IMR-90 (cell line): Measurements from ENCODE around the gene TBC1D12. TPM values are rescaled to one million over a fixed set of nuclear protein-coding genes. Genes with fewer than 3 reads are reported as not detected.

ENCODE experiments used
- ATAC-seq: fragments of 200-7000 bp; cut with Tn5 transposase; 2 replicates; pipeline ENCODE4 v1.9.1; 2020; ENCODE audit warnings: low read depth, mild to moderate bottlenecking, moderate library complexity
- BruUV-seq: library from RNA; stranded (reverse); fragments of 400-500 nt; replicated peaks from 2 replicates; lab custom pipeline; 2021; lab: Mats Ljungman, UMichigan
- CTCF ChIA-PET: fragments of 300-600 bp; formaldehyde crosslinking; extraction: SDS; loops from one replicate; lab custom pipeline; 2021; ENCODE audit warnings: antibody characterized with exemption; lab: Yijun Ruan, JAX
- POLR2A ChIA-PET: fragments of 300-600 bp; sonication (Branson Sonifier 250); formaldehyde crosslinking; loops from one replicate; lab custom pipeline; 2022; ENCODE audit warnings: antibody characterized with exemption; ENCODE audit not compliant: unreplicated experiment; lab: Charles Lee
- DNase-seq: peaks from one replicate; pipeline ENCODE4 v3.0.0; 2013
- H2AFZ ChIP-seq: replicated peaks from 2 replicates; pipeline ENCODE3; 2013; ENCODE audit warnings: low read length, mild to moderate bottlenecking; ENCODE audit not compliant: poor library complexity
- H2AK5ac ChIP-seq: 2 replicates; pipeline ENCODE4 v1.6.1; 2013; ENCODE audit warnings: low read depth, low read length, inconsistent platforms
- H2AK9ac ChIP-seq: replicated peaks from 2 replicates; pipeline ENCODE3; 2013; ENCODE audit warnings: mild to moderate bottlenecking, low read depth, low read length, moderate library complexity; ENCODE audit not compliant: poor library complexity
- H2BK120ac ChIP-seq: 2 replicates; pipeline ENCODE4 v1.6.1; 2013; ENCODE audit warnings: low read depth, low read length, inconsistent platforms
- H2BK15ac ChIP-seq: 3 replicates; pipeline ENCODE4 v1.6.1; 2013; ENCODE audit warnings: low read depth, low read length, inconsistent platforms
- H2BK20ac ChIP-seq: 2 replicates; pipeline ENCODE4 v1.6.1; 2013; ENCODE audit warnings: low read depth, mild to moderate bottlenecking, inconsistent platforms, low read length, moderate library complexity
- H2BK5ac ChIP-seq: 2 replicates; pipeline ENCODE4 v1.6.1; 2013; ENCODE audit warnings: mild to moderate bottlenecking, low read depth, low read length, inconsistent platforms; ENCODE audit not compliant: poor library complexity, severe bottlenecking
- H3K14ac ChIP-seq: replicated peaks from 2 replicates; pipeline ENCODE4 v1.6.1; 2013; ENCODE audit warnings: low read depth, low read length, inconsistent platforms
- H3K18ac ChIP-seq: 2 replicates; pipeline ENCODE4 v1.6.1; 2013; ENCODE audit warnings: low read depth, low read length, control low read depth
- H3K23ac ChIP-seq: 2 replicates; pipeline ENCODE4 v1.6.1; 2013; ENCODE audit warnings: low read depth, low read length, inconsistent platforms
- H3K27ac ChIP-seq: 2 replicates; pipeline ENCODE4 v1.5.1; 2013; ENCODE audit warnings: mild to moderate bottlenecking, control low read depth, low read length; ENCODE audit not compliant: insufficient read depth
- H3K27me3 ChIP-seq: 2 replicates; pipeline ENCODE4 v1.6.1; 2013; ENCODE audit warnings: low read length; ENCODE audit not compliant: control insufficient read depth, insufficient read depth
- H3K36me3 ChIP-seq: 2 replicates; pipeline ENCODE4 v1.6.1; 2013; ENCODE audit warnings: low read length, mixed read lengths; ENCODE audit not compliant: control insufficient read depth, insufficient read depth
- H3K4ac ChIP-seq: 2 replicates; pipeline ENCODE4 v1.6.1; 2013; ENCODE audit warnings: low read depth, low read length, inconsistent platforms
- H3K4me1 ChIP-seq: 2 replicates; pipeline ENCODE4 v1.6.1; 2013; ENCODE audit warnings: low read length, mixed read lengths; ENCODE audit not compliant: control insufficient read depth, insufficient read depth
- H3K4me2 ChIP-seq: 2 replicates; pipeline ENCODE4 v1.6.1; 2013; ENCODE audit warnings: low read depth, mild to moderate bottlenecking, control low read depth, low read length, moderate library complexity
- H3K4me3 ChIP-seq: 2 replicates; pipeline ENCODE4 v1.5.1; 2013; ENCODE audit warnings: low read depth, mild to moderate bottlenecking, control low read depth, low read length, moderate library complexity; ENCODE audit not compliant: insufficient read depth
- H3K56ac ChIP-seq: 2 replicates; pipeline ENCODE4 v1.6.1; 2013; ENCODE audit warnings: low read length, inconsistent platforms; ENCODE audit not compliant: insufficient read depth; ENCODE audit errors: extremely low read depth
- H3K79me1 ChIP-seq, 2 experiments: 2 replicates each; pipeline ENCODE4 v1.6.1; 2013; ENCODE audit warnings: low read length in 2 of 2, inconsistent platforms in 1 of 2, low read depth in 1 of 2
- H3K9ac ChIP-seq: 2 replicates; pipeline ENCODE4 v1.6.1; 2013; ENCODE audit warnings: low read depth, low read length, control low read depth
- H3K9me1 ChIP-seq: 2 replicates; pipeline ENCODE4 v1.6.1; 2013; ENCODE audit warnings: low read length, inconsistent platforms; ENCODE audit not compliant: insufficient read depth
- H3K9me3 ChIP-seq: 2 replicates; pipeline ENCODE4 v1.6.1; 2013; ENCODE audit warnings: low read length; ENCODE audit not compliant: control insufficient read depth, insufficient read depth
- H4K20me1 ChIP-seq: 2 replicates; pipeline ENCODE4 v1.6.1; 2013; ENCODE audit warnings: low read length, inconsistent platforms; ENCODE audit not compliant: insufficient read depth
- H4K5ac ChIP-seq: 2 replicates; pipeline ENCODE4 v1.6.1; 2013; ENCODE audit warnings: mild to moderate bottlenecking, low read depth, low read length, control low read depth
- H4K8ac ChIP-seq, 2 experiments: 2 replicates each; pipeline ENCODE4 v1.6.1; 2013; ENCODE audit warnings: low read depth in 2 of 2, low read length in 2 of 2, control low read depth in 1 of 2, inconsistent platforms in 1 of 2
- H4K91ac ChIP-seq: 2 replicates; pipeline ENCODE4 v1.6.1; 2013; ENCODE audit warnings: low read depth, low read length, inconsistent platforms; ENCODE audit not compliant: insufficient read depth
- BHLHE40 ChIP-seq: fragments of 150-350 bp; IDR thresholded peaks from 2 replicates; pipeline ENCODE4 v1.6.1; 2016; ENCODE audit warnings: mild to moderate bottlenecking, low read depth, low read length
- CEBPB ChIP-seq: IDR thresholded peaks from 2 replicates; pipeline ENCODE4 v1.6.1; 2012; ENCODE audit warnings: low read depth, low read length, improper control_type of control experiment
- CHD1 ChIP-seq: IDR thresholded peaks from 2 replicates; pipeline ENCODE4 v1.6.1; 2012; ENCODE audit warnings: low read depth, low read length, improper control_type of control experiment
- CTCF ChIP-seq: conservative IDR thresholded peaks from 2 replicates; pipeline ENCODE4 v1.5.1; 2012; ENCODE audit warnings: mild to moderate bottlenecking, low read depth, low read length, improper control_type of control experiment
- FOS ChIP-seq: fragments of 150-350 bp; IDR thresholded peaks from 2 replicates; pipeline ENCODE4 v1.6.1; 2016; ENCODE audit warnings: low read depth, low read length
- MAFK ChIP-seq: IDR thresholded peaks from 2 replicates; pipeline ENCODE4 v1.6.1; 2012; ENCODE audit warnings: low read depth, low read length, improper control_type of control experiment
- MAZ ChIP-seq: IDR thresholded peaks from 2 replicates; pipeline ENCODE4 v1.6.1; 2012; ENCODE audit warnings: low read depth, mild to moderate bottlenecking, low read length, improper control_type of control experiment, moderate library complexity, borderline replicate concordance
- MXI1 ChIP-seq: IDR thresholded peaks from 2 replicates; pipeline ENCODE4 v1.6.1; 2012; ENCODE audit warnings: low read depth, mild to moderate bottlenecking, low read length, moderate library complexity, borderline replicate concordance
- NFE2L2 ChIP-seq: fragments of 150-350 bp; IDR thresholded peaks from 2 replicates; pipeline ENCODE4 v1.6.1; 2016; ENCODE audit warnings: low read depth, mild to moderate bottlenecking, low read length
- POLR2A ChIP-seq: IDR thresholded peaks from 2 replicates; pipeline ENCODE4 v1.6.1; 2012; ENCODE audit warnings: mild to moderate bottlenecking, low read depth, low read length
- RAD21 ChIP-seq: IDR thresholded peaks from 2 replicates; pipeline ENCODE4 v1.6.1; 2012; ENCODE audit warnings: low read length, improper control_type of control experiment
- RCOR1 ChIP-seq: IDR thresholded peaks from 2 replicates; pipeline ENCODE4 v1.6.1; 2012; ENCODE audit warnings: mild to moderate bottlenecking, low read length, improper control_type of control experiment; ENCODE audit not compliant: insufficient replicate concordance
- RFX5 ChIP-seq: IDR thresholded peaks from 2 replicates; pipeline ENCODE4 v1.8.0; 2012; ENCODE audit warnings: low read depth, mild to moderate bottlenecking, low read length, moderate library complexity
- SMC3 ChIP-seq: fragments of 150-350 bp; IDR thresholded peaks from 2 replicates; pipeline ENCODE4 v1.6.1; 2016; ENCODE audit warnings: low read depth, mild to moderate bottlenecking, antibody characterized with exemption, low read length, moderate library complexity
- USF2 ChIP-seq: fragments of 150-350 bp; IDR thresholded peaks from 2 replicates; pipeline ENCODE4 v1.6.1; 2017; ENCODE audit warnings: mild to moderate bottlenecking, antibody characterized with exemption, low read length, low read depth
- WGBS, 2 experiments: methylation state at CpG; one replicate each; pipeline versions ENCODE4 v1.1.5 to v1.1.7; 2013; ENCODE audit warnings: missing lambda C conversion rate in 2 of 2; ENCODE audit not compliant: insufficient read length in 1 of 2; ENCODE audit errors: extremely low coverage in 2 of 2; 5-methylcytosine and 5-hydroxymethylcytosine counted together
- dilution Hi-C: fragments of 300-500 bp; cut with HindIII; formaldehyde crosslinking; loops from one replicate; pipeline ENCODE4 v1.14.3; 2018; ENCODE audit warnings: low sequenced_read_pairs; ENCODE audit not compliant: unreplicated experiment
- in situ Hi-C: fragments of 300-500 bp; cut with MboI; formaldehyde crosslinking; loops from 3 replicates; pipeline ENCODE4 v1.14.3; 2019; ENCODE audit warnings: low sequenced_read_pairs, inconsistent platforms, mixed read lengths
- intact Hi-C: fragments of 100-400 bp; cut with micrococcal nuclease; formaldehyde crosslinking; loops from 2 replicates; pipeline ENCODE4 v1.10.0; 2022
- polyA plus RNA-seq, 3 experiments: library from polyadenylated mRNA; depleted of rRNA; stranded (reverse); fragments of >200 nt; gene quantifications; 2 replicates each; pipeline ENCODE4 v1.2.3, GENCODE V29; 2012; ENCODE audit warnings: low replicate concordance in 1 of 3
- total RNA-seq: library from RNA; depleted of rRNA; stranded (reverse); fragments of >200 nt; gene quantifications from 2 replicates; pipeline ENCODE4 v1.2.3, GENCODE V29; 2012

Gene TBC1D12
- total and polyA plus RNA-seq, 2 of the 4 experiments (the other 2 are of a cell fraction) = 1.9 to 5.4 TPM

GRCh38 chr10:94461503-94461902, 59.2 kb downstream of the TBC1D12 start:
- H2AK9ac ChIP-seq = no peak overlapping the region
- no peak overlapping the region for H3K18ac ChIP-seq
- intact Hi-C loops (no loop called here), in situ Hi-C loops (no loop called here), dilution Hi-C loops (no loop called here)
- no peaks in the 10 kb centered on the region for H4K20me1 ChIP-seq
- ATAC-seq (no peak), DNase-seq (no peak)
- H2AFZ ChIP-seq = no peak overlapping the region
- peaks cover 3% of the 10 kb centered on the region for H3K36me3 ChIP-seq
- CTCF ChIA-PET = no interaction called here
- no peak overlapping the region for H3K9ac ChIP-seq
- H3K4me3 ChIP-seq = no peak overlapping the region
- no peak overlapping the region for H3K4me2 ChIP-seq
- no peak overlapping the region for H3K27ac ChIP-seq
- H2BK20ac ChIP-seq = no peak overlapping the region
- H3K4me1 ChIP-seq = no peaks in the 10 kb centered on the region
- BruUV-seq = no TSS peak
- no peak overlapping the region for H3K56ac ChIP-seq
- no peak for TF ChIP-seq MAFK
- no peak for TF ChIP-seq RCOR1
- no peak for TF ChIP-seq NFE2L2
- TF ChIP-seq CHD1 = no peak
- no peak for TF ChIP-seq CEBPB
- TF ChIP-seq BHLHE40 = no peak
- no peak for TF ChIP-seq FOS
- no peak for TF ChIP-seq RAD21
- TF ChIP-seq MAZ = no peak
- TF ChIP-seq CTCF = no peak
- no peak for TF ChIP-seq POLR2A
- TF ChIP-seq MXI1 = no peak
- TF ChIP-seq RFX5 = no peak
- no peak for TF ChIP-seq USF2
- TF ChIP-seq SMC3 = no peak
- H3K9me3 ChIP-seq = peaks cover 5% of the 10 kb centered on the region; the same call in 1 of the 2 replicates
- no peak overlapping the region for H4K5ac ChIP-seq
- H3K23ac ChIP-seq = no peak overlapping the region
- no peak overlapping the region for H2BK15ac ChIP-seq
- POLR2A ChIA-PET = no interaction called here
- peaks cover 2 to 7% of the 10 kb centered on the region in 2 experiments; a peak in 2 of 4 replicates for H3K79me1 ChIP-seq
- no peak overlapping the region for H3K4ac ChIP-seq
- H2AK5ac ChIP-seq = no peak overlapping the region
- H2BK5ac ChIP-seq = no peak overlapping the region
- no peaks in the 10 kb centered on the region for H3K9me1 ChIP-seq
- no peak overlapping the region for H4K91ac ChIP-seq
- H4K8ac ChIP-seq = no peak overlapping the region
- H3K27me3 ChIP-seq = no peaks in the 10 kb centered on the region
- no CpG with 5 or more reads among the region's 1 CpG for WGBS, 2 experiments
- no peak overlapping the region for H2BK120ac ChIP-seq
- H3K14ac ChIP-seq = no peak overlapping the region
